GDM1 (cell line): ENCODE data around the gene TGFBR3L.
"Not testable (repeated sequence)": the region's sequence is repeated elsewhere in the genome, so short reads cannot be mapped to it uniquely, and the experiment has no call there.

Experiments used
- DNase-seq: peaks from one replicate; lab custom pipeline; 2025; lab: John Stamatoyannopoulos, UW

Gene TGFBR3L

DNA sequence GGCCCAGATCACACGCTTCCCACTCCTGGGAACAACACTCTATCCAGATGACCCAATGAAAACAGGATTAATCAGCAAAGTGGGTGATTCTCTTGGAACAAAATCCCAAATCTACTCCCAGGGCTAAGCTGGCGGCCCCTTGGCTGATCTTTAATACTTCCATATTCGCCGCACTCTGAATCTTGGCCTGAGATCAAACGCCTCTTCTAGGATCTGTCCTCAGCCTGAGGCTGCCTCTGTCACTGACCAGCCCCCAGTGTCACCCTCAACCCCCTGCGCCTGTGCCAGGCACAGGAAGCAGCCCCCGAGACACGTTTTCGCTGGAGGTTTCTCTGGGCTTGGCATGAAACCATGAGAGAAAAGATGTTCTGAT is 13.7 kb downstream of the TGFBR3L start:
- DNase-seq, result no peak

DNA sequence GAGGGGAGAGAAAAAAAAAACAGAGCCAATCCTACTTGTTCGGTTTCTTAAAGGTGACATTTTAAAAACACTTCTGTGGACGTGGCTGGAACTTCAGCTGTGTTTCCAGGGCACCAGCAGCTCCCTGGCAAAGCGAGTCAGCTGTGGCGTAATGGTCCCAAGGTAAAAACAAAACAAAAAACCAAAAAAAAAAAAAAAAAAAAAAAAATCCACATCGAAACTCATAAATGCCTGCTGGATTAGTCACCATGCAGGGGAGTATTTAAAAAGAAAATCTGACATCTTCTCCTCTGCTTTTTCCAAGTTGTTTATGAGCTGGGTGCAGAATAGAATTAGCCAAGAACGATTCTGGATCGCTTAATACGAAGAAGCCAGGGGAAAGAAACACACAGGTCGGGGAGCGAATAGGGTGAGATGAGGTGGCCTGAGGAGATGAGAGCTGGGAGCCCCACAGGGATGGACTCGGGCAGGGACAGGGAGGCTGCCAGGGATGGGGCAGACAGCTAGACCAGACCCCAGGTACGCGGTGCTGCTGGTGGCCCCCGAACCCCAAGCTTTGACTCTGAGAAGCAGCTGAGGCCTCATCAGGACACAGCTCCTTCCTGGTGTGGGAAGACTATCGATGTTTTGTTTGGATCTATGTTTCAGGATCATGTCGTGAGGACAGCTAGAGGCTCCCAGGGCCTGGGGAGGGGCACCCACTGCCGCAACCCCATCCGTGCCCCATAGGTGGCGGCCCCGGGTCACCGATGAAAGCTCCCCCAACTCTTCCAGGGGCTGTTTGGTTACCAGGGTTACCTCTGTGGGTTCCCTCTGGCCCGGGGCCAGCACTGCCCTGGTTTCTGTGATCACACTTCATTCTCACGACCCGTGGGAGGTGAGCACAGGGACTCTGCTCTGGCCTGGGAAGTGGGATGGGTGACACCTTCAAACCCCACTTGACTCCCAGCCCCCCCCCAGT is 14.4 kb downstream of the TGFBR3L start:
- peak; percentile 20 for DNase-seq

DNA sequence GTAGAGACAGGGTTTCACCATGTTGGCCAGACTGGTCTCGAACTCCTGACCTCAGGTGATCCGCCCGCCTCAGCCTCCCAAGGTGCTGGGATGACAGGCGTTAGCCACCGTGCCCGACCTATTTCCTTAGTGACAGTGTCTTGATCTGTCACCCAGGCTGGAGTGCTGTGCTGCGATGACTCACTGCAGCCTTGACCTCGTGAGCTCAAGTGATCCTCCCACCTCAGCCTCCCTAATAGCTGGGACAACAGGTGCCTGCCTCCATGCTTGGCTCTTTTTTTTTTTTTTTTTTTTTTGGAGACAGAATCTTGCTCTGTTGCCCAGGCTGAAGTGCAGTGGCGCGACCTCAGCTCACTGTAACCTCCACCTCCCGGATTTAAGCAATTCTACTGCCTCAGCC is 15.4 kb downstream of the TGFBR3L start:
- DNase-seq, result not testable (repeated sequence)

DNA sequence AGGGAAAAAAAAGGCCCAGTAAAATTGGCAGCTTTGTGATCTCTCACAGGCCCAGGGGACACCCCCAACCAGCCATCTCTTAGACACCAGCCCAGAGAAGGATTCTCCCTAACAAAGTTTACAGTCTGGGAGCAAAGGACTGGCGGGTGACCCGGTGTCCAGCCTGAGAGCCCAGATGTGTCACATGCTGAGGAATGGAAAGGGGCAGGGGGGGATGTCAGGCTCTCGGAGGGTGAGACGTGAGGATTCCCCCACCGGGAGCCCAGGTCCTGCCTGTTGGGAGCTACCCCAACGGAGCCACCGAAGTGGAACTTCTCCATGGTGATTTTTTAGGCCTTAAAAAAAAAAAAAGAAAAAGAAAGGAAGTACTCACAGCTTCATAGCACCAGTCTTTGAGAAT is 16.1 kb downstream of the TGFBR3L start:
- DNase-seq, result no peak

DNA sequence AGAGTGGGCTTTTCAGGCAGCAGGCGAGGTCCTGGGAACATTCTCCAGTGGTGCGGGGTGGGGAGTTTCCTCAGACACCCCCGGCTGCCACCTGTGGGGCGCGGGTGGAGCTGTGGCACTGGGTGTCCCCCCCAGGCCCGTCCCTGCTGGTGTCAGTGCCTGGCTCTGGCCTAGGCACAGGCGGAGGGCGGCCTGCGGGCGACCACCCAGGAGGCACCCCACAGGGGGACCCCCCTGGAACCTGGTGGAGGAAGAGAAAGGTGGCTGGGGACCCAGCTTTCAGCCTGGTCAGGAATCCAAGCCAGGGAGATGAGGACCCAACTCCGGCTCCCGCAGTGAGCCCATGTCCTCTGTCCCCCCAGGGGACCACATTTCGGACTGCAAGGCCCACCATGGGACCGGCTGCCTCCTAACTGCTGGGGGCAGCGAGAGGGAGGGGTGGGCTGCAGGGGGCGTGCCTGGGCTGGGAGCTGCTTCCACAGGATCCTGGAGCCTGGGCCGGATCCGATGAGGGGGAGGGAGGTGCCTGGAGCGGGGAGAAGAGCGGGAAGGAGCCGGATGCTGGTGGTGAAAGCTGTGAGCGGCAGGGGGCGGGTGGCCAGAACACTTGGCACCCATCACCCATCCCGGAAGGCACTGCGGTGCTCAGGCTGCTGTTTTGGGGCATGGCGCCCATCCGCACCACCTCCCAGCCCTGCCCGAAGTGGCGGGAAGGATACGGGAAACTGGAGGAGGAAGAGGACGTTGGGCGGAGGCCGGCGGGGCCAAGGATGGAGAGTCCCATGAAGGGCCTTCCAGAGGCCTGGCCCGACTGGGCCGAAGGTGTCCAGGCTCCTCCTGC is 16.8 kb downstream of the TGFBR3L start:
- no peak for DNase-seq

DNA sequence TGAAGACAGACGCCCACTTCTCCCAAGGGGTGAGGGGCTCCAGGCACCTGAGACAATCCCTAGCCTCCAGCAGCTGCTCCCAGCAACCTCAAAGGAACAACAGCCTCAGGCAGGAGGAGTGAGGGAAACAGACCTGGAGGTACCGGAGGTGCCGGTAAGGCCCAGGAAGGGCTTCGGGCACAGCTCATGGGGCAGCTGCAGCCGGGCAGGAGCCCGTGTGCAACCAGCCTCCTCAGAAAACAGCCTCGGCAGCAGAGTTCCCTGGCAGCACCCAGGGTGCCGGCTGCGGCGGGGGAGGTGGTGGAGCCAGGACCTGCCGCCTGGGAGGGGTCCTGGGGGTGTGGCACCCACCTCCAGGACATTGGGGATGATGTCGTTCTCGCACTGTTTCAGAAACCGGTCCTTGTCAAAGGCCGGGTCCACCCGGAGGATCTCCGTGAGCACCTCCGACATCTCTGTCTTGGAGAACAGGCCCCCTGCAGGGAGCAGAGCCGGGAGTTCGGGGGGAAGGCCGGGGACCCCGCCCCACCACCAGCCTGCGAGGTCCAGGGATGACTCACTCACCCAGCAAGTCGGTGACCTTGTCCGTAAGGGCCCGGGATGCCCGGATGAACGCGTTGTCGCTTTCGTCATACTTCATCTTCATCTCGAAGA is 17.8 kb downstream of the TGFBR3L start:
- no peak for DNase-seq

DNA sequence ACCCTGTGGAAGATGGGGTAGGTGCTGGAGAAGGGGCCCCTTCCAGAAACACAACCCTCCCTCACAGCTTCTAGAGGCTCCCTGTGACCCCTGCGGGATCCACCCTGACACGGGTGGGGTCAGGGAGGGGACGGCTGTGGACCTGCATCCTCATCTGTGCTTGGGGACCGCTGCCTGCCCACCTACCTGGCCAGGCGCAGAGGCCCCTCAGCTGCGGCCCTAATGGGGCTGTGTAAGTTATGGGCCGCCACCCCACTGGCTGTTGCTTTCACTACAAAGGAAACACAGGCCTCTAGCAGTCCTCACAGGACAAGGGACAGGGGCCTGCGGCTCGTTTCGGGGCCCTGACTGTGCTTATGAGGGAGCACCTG is 18.3 kb downstream of the TGFBR3L start:
- DNase-seq, result no peak

DNA sequence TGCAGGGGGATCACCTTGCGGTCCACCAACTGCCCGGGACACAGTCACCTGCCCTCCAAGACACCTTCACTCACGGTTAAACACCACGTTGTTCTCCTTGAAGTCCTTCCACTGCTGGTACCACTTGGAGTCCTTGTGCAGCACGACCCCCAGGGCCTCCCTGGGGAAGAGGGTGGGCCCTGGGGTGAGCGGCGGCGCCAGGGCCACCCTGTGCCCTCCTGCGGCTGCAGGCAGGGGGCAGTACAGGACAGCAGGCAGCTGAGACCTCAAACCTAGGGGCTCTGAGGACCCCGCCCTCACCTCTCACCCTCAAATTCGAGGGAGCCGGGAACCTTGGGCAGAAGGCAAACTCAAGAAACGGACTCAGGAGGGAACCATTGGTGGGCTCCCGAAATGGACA is 18.8 kb downstream of the TGFBR3L start:
- DNase-seq, result no peak

DNA sequence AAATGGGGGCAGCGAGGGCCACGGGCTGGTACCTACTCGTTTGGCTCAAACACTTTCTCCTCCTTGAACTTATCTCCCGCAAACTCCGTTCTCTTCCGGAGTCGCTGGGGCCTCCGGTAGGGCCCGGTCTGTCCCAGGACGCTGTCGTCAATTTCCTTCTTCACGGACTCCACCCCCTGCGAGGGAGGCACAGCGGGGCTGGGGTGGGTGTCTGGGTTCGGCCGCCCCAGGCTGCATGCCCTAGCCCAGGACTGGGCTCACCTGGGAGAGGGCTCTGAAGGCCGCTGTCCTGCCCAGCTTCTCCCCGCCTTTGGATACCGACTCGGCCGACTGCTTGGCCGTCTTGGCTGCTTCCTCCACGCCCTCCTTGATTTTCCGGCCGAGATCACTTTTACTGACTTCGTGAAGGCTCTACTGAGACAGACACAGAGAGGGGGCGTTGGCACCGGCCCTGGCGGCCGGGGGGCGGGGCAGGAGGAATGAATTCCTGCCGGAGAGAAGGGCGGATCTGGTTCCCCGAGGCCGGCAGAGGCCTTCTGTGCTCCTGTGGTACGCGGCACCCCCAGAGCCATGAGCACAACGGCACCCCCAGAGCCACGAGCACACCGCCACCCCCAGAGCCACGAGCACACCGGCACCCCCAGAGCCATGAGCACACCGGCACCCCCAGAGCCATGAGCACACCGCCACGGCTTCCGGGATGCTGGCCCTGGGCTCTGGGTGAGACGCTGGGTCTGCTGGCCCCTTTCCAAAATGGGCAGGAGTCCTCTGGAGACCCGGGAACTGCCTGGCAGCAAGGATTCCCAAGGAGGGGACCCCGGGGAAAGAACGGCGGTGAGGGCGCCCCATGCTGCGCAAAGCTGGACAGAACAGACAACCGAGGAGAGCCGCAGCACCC is 19.4 kb downstream of the TGFBR3L start:
- DNase-seq, result no peak

DNA sequence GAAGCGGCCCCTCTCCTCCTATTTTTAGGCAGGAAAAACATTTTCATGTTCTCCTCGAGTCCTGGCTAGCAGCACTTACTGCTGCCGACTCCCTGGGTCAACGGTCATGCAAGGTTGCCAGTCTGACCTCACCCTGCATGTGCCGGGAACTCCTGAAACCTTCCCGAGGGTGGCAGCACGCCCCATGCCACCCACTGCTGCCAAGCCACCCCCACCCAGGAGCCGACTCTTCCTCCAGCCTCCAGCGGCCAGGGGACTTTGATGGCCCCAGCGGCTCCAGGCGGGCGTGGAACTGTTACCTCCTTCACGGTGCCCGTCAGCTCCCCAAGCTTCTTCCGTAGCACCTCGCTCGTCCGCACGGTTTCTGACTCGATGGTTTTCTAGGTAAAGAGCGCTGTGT is 20.1 kb downstream of the TGFBR3L start:
- no peak for DNase-seq

DNA sequence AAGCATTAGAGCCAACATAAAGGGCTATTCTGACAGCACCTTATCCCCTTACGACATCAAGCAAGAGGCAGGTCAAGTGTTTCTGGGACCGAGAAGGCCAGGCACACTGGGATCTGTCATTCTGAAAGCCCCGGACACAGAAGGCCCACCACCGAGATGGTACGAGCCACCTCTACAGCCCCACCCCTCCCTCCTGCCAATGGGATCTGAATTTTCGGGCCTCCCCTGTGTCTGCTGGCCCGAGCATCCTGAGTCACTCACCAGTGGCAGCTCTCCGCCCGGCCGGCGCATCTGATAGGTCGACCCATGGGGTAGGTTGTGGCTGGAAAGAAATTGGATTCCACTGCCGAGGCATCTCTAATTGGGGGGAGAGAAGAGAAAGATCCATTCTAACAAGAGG is 26.2 kb downstream of the TGFBR3L start:
- no peak for DNase-seq

DNA sequence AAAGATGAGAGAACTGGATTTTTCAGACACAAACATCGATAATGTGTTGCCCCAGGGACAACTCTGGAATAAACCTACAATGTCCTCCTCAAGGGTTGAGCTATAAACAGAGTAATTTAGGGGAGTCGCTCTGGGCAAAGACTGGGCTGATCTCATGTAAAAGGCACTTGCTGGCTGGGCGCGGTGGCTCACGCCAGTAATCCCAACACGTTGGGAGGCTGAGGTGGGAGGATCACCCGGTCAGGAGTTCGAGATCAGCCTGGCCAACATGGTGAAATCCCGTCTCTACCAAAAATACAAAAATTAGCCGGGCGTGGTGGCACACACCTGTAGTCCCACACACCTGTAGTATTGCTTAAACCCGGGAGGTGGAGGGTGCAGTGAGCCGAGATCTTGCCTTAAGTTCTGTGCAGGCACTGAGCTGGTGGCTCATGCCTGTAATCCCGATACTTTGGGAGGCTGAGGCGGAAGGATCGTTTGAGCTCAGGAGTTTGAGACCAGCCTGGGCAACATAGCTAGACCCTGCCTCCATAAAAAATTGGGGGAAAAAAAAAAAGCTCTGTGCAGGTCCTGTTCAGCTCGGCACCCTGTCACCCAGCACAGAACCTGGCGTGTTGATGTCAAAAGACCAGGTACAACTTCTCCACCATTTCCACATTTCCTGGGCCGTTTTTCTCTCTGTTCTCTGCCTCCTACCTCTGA is 27.4 kb downstream of the TGFBR3L start:
- DNase-seq, result no peak

DNA sequence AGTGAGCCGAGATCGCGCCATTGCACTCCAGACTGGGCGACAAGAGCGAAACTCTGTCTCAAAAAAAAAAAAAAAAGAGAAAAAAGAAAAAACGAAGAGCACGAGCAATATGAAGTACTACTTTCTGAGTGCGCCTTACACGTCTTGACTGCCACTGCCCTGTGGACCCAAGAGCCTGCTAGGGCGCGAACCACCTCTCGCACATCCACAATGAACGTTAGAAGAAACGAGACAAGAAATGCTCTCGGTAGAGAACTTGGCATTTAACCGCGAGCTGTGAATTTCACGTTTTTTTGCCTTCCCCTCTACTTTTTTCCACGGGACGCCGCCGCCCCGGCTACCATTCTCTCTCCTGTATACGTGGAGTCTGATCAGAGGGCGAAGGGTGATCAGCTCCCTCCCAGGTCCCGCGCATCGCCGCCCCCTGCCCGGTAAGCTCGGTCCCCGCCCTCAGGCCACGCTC is 28.4 kb downstream of the TGFBR3L start:
- no peak for DNase-seq

DNA sequence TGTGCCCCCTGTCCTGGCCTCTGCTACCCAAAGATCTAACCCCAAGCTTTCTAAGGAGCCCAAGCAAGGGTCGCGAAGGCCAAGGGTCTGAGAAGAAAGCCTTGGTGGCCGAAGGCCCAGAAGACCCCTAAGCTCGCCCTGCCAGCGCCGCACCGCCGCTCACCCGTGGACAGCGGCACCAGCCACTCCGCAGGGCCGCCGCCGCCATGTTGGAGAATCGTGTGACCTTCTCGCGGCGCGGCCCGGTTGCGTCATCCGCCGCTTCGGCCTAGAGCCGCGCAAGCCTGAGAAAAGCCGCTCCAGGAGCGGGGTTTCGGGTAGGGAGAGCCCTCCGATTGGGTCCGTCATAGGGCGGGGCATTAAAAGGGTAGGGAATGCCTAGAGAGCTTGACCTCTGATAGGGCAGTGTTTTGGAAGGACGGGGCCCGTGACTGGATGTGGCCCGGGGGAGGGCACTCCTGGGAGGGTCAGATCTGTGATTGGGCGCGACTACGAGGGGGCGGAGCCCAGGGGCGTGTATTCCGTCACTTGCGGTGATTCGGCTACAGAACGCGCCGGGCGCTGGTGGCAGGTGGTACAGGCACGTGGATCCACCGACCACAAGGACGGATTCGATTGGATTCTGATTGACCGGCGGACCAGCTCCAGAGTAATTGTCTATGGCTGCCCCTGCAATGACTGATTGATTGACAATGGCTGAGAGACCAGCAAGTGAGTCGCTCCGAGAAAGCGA is 29.0 kb downstream of the TGFBR3L start, which contains the start of gene TIMM44:
TSS of gene TIMM44 (minus strand) at position 223 of the 733 bp plus-strand sequence. CDS start at position 208, 15 bp downstream.
- peak; percentile 99 for DNase-seq

DNA sequence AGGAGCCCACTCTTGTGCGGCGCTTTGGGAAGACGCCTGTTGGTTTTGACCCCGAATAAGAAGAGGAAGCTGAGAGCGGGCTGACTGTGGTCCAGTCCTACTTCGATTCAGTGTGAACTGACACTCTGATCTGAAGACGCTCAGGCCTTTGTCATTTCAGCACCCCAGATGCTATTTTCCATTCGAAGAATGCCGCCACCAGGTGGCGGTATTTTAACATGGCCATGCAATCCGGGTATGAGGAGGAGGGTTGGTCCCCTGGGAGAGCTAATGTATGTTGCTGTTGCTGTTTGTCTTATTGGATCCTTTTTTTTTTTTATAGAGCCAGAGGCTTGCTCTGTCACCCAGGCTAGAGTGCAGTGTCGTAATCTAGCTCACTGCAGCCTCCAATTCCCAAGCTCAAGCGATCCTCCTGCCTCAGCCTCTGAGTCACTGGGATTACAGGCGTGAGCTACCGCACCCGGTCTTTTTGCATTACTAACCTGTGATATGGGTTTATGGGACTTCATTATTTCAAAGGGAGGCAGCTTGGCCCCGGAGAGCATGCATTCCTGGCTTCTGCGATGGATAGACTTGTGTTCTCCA is 29.6 kb downstream of the TGFBR3L start:
- peak; percentile 60 for DNase-seq

DNA sequence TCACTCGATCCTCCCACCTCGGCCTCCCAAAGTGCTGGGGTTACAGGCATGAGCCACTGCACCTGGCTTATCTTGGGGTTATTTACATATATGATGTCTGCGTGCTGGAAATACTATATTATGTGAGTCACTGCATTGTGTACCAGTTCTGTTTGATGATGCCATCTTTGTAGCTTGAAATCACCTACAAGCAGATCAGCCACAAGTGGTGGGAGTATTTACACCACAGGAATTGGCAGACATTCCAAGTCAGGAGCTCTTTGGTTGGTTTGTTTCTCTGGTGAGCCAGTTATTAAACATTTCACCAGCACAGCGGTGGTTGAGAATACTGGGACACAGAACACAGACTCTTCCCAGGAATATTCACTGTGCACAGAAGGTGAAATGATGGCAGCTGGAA is 33.3 kb downstream of the TGFBR3L start:
- DNase-seq, result no peak

DNA sequence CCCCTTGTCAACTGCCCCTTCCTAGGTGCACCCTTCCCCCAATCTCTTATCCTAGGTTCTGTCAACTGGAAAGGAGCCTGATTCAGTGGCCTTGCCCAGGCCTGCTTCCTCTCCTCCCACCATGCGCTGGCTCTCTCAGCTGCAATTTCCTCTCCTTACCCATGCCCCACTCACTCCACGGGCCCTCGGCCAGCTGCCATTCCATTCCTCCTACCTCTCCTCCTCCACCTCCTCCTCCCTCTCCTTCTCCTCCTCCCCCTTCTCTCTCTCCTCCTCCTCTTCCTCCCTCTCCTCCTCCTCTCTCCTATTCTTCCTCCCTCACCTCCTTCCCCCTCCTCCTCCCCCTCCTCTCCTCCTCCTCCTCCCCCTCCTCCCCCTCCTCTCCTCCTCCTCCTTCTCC is 38.4 kb downstream of the TGFBR3L start:
- DNase-seq, result no peak

DNA sequence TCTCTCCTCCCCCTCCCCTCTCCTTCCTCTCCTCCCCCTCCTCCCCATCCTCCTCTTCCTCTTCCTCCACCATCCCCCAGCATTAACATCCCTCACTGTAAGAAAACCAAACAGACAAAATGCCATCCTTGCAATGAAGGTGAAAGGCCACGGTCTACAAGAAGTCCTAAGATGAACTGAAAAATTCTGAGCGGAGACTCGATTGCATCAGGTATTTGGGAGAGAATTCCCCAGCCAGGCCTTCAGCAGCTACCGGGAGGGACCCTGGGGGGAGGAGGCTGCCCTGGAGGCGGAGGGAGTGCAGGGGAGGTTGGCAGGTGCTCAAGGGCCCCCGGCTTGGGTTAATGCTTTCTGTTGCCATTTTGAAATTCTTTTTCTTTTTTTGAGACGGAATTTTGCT is 38.9 kb downstream of the TGFBR3L start:
- DNase-seq, result no peak

DNA sequence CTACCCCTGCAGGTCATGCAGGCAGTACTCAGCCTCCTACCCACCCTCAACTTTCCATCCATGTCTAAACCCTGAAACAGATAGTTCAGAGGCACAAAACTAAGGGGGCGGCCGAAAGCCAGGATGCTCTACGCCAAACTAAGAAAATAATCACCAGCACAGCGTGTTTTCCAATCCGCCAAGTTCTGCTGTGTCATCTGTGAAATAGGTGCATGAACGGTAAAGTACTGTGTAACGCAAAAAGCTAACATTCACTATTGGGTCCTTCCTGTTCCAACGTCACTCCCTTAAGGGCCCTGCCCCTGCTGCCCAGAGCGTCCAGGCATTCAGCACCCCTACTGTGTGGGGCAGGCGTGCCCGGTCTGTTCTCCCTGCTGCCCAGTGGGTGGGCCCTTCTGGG is 41.1 kb downstream of the TGFBR3L start:
- DNase-seq, result no peak

DNA sequence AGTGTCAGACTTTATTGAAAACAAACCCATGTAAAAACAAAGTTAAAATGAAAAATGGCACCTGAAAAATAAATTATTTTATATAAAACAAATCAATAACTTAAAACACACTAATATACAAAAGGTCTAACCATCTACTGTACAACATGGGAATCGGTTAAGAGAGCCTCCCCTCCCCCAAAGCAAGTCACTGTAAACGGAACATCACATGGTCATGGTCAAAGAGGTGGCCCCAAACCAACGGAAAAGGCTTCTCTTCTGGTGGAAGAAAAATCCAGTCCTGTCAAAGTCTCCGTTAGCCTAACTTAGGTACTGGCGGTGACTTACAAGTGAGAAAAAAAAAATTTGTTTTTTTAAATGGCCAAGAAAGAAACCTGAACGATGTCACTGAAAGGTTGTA is 44.6 kb downstream of the TGFBR3L start:
- no peak for DNase-seq
